HG03575 (cell line): Measurements from ENCODE around the gene EML4.

ENCODE experiments used
- ATAC-seq: cut with Tn5 transposase; IDR thresholded peaks from one replicate; pipeline ENCODE4 v1.9.1; 2021; ENCODE audit not compliant: unreplicated experiment, insufficient number of reproducible peaks, low FRiP score; ENCODE audit errors: extremely low read depth

Gene EML4

GRCh38 chr2:42136782-42137124 is 32.4 kb upstream of the EML4 start:
- ATAC-seq: no peak

GRCh38 chr2:42137125-42137841 is 31.9 kb upstream of the EML4 start:
- no peak for ATAC-seq

GRCh38 chr2:42138163-42139015 is 30.8 kb upstream of the EML4 start:
- ATAC-seq: no peak

GRCh38 chr2:42139101-42139500 is 30.1 kb upstream of the EML4 start:
- no peak for ATAC-seq

- ATAC-seq: no peak
Observed at GRCh38 chr2:42140496-42140895, 28.7 kb upstream of the EML4 start.

GRCh38 chr2:42141687-42142546 is 27.2 kb upstream of the EML4 start:
- no peak for ATAC-seq

- ATAC-seq: no peak
Observed at GRCh38 chr2:42142547-42143184, 26.5 kb upstream of the EML4 start.

- no peak for ATAC-seq
Observed at GRCh38 chr2:42147641-42148274, 21.4 kb upstream of the EML4 start.

- ATAC-seq: no peak
Observed at GRCh38 chr2:42150159-42150558, 19.0 kb upstream of the EML4 start.

- ATAC-seq: no peak
Observed at GRCh38 chr2:42153944-42154581, 15.1 kb upstream of the EML4 start.

- no peak for ATAC-seq
Observed at GRCh38 chr2:42156721-42157120, 12.4 kb upstream of the EML4 start.

GRCh38 chr2:42161444-42161843 is 7.7 kb upstream of the EML4 start:
- ATAC-seq: no peak

GRCh38 chr2:42163444-42164045 is 5.6 kb upstream of the EML4 start:
- ATAC-seq: no peak

GRCh38 chr2:42164046-42164445 is 5.1 kb upstream of the EML4 start:
- no peak for ATAC-seq

GRCh38 chr2:42164971-42165370 is 4.2 kb upstream of the EML4 start:
- no peak for ATAC-seq

- no peak for ATAC-seq
Observed at GRCh38 chr2:42167458-42167857, 1.7 kb upstream of the EML4 start.

GRCh38 chr2:42168459-42169099 is 574 bp upstream of the EML4 start:
- no peak for ATAC-seq
